Measurements from ENCODE around the gene SLC17A6.

The SLC17A6 gene

DNA sequence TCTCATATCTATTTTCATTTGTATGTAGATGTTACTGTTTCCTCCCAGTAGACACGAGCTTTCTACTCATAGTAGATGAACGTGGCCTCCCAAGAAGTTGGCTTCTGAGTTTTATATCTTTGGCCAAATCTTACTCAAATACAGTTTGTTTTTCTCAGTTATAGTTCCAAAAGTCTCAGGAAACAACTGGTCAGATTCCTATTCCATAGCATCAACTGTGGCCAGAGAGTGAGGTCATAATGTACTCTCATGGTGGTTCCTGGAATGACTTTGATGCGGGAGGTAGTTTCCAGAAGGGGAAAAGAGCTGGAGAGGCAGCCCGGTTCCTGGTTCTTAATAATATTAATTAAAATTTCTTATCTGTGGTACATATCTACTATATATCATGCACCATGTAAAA, 77.3 kb downstream of the SLC17A6 start:
- no peak overlapping the region for H3K4me3 ChIP-seq (ENCODE audit: low read length)
- no peak for DNase-seq (ENCODE audit: low read depth)
- no peak for TF ChIP-seq CTCF (conservative IDR thresholded peaks at IDR 0.05; ENCODE audit: low read depth, low read length)

DNA sequence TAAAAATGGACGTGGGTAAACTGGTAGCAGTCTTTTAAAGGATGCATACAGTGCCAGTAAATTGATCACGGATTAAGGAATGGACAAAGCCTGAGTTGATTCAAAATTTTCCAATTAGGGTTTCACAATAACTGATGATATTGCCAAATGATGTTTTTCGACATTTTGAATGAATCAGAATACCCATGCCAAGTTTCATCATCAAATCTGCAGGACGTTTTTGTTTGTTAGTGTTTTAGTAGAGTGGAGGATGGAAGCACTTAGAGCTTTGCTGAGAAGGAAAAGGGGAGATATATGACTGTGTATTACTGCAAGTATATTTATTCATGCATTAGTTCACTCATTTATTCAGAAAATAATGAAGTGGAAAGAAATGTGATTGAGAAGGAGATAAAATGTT, 78.3 kb downstream of the SLC17A6 start:
- no peak for DNase-seq (ENCODE audit: low read depth)
- no peak overlapping the region for H3K4me3 ChIP-seq (ENCODE audit: low read length)
- no peak for TF ChIP-seq CTCF (conservative IDR thresholded peaks at IDR 0.05; ENCODE audit: low read depth, low read length)

GRCh38 chr11:22426915-22427314, 88.7 kb downstream of the SLC17A6 start:
- H3K4me3 ChIP-seq (ENCODE audit: low read length), result no peak overlapping the region
- TF ChIP-seq CTCF (conservative IDR thresholded peaks at IDR 0.05; ENCODE audit: low read depth, low read length), result peak; percentile 46

More at GRCh38 chr11:22426915-22427314, 88.7 kb downstream of the SLC17A6 start:
- DNase-seq (ENCODE audit: low read depth), result no peak

All from retinal pigment epithelial cell (primary cell).